ENCODE measurements around the gene GPR84.
"Not testable (repeated sequence)": the region's sequence is repeated elsewhere in the genome, so short reads cannot be mapped to it uniquely, and the experiment has no call there.

GPR84 gene

GRCh38 chr12:54356228-54356627 is 8.1 kb downstream of the GPR84 start:
- DNase-seq (ENCODE audit: low read depth in 3 of 3), result no peak

GRCh38 chr12:54355104-54355815 is 9.0 kb downstream of the GPR84 start:
- DNase-seq (ENCODE audit: low read depth in 3 of 3), result no peak

DNA sequence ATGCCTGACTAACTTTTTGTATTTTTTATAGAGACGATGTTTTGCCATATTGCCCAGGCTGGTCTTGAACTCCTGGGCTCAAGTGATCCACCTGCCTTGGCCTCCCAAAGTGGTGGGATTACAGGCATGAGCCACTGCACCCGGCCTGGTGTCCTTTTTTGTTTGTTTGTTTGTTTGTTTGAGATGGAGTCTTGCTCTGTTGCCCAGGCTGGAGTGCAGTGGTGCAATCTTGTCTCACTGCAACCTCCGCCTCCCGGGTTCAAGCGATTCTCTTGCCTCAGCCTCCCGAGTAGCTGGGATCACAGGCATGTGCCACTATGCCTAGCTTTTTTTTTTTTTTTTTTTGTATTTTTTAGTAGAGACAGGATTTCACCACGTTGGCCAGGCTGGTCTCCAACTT is 10.0 kb downstream of the GPR84 start:
- not testable (repeated sequence) for DNase-seq (ENCODE audit: low read depth in 3 of 3)

- DNase-seq (ENCODE audit: low read depth in 3 of 3), result no peak
These were observed 11.1 kb downstream of the GPR84 start for GRCh38 chr12:54352891-54353874.

- peak in 2 of 3 experiments; percentile 27 to 29 for DNase-seq (ENCODE audit: low read depth in 3 of 3)
These were observed 12.2 kb downstream of the GPR84 start for GRCh38 chr12:54352022-54352531.

DNA sequence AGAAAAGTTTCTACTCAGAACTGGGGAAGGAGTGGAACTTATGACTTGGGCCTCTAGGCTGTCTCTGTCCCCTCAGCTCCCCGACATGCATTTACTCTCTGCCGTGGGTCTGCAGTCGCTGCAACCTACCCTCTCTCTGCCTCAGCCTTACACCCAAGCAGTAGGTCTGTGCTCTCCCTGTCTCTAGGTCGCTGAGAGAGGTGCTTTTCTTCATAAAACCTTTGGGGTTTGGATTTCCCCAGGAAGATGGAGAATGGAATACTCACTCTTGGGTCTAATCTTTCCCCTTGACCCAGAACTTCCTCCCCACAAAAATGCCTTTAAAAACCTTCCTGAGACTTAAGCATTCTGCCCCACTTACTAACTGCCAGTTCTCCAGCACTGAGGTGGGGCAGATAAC is 12.9 kb downstream of the GPR84 start:
- DNase-seq (ENCODE audit: low read depth in 3 of 3), result no peak

DNA sequence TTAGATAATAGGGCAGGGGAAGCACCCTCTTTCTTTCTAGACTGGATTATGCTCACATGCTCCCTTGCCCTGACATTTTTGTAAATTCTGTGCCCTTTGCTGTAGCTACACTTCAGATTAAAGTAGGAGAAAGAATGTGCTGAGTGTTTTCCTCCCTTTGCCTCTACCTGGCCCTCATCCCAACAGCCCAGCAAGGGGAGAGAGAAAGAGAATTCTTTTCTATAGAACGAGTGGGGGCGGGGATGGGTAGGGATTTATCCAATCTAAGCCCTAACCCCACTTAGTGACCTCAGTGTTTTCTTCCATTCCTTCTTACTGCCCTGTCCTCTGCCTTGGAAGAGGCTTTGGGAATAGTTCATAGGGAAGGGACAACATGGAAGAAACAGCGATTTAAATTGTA is 13.5 kb downstream of the GPR84 start:
- DNase-seq (ENCODE audit: low read depth in 3 of 3), result no peak

DNA sequence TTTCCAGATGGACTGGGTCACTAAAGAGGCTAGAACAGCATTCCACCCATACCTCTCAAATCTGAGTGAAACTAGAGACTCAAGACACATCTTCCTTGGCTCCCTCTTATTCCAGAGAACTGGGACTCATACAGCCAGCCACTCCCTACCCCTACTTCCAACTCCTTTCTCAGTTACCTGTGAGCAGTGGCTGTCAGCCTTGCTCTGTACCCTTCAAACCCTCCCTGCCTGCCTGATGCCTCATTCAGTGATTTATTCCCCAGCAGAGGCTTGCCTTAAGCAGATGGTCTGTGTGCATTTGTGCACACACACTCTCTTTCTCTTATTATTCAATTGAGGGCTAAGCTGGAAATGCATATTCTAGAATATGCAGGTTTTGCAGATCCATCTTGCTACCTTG is 14.6 kb downstream of the GPR84 start:
- DNase-seq (ENCODE audit: low read depth in 3 of 3), result no peak

DNA sequence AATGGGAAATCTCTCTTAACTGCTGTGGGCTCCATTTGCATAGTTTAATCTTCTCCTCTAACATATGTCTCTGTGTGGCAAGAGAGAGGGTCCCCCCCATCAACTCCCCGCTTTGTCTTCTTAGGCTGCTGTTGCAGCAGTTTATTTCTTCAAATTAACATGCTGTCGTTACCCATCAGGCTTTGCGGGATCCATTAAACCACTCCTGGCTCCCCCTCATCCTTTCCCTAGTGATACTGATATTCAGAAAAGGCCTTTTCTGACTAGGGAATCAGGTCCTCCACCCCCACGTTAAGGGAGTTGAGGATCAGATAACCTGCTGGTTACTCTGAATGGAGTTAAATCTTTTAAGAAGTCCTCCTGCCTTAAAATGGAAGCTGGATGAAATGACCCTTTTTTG is 15.2 kb downstream of the GPR84 start:
- DNase-seq (ENCODE audit: low read depth in 3 of 3), result no peak

DNA sequence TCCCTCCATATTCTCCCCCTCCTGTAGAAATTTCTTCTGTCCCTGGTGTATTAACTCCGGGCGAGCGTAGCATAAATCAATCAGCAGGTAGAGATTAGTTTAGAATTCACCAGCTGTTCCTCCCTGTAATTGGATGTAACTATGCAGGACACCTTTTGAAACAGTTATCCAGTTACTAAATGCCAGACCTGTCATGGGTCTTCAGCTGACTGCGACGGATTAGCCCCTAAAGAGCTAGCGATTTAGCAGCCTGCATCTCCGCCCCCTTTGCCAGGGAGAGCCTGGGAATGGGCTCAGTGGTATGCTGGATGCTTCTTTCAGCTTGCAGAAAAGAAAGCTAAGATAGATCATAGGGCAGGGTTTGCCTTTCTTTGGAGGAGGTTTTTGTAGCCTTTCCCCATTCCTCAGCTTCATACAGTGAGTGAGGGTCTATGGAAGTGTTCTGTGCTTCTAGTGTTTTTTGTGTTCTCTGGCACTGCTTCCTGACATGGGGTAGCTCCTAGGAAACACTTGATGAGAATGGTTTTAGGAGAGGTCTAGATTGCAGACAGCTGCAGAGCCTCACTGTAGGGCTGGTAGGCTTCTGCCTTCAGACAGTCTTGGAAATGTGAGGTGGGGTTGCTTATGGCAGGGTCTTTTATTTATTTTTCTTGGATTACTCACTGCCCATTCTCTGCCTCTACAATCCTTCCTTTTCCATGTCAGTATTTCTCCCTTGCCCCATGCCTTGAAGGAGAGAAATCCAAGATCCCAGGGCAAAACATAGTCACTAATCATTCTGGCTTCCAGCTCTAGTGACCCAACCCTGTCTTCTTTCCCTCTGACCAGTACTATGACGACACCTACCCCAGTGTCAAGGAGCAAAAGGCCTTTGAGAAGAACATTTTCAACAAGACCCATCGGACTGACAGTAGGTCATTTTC is 22.6 kb downstream of the GPR84 start:
- DNase-seq (ENCODE audit: low read depth in 3 of 3), result no peak

GRCh38 chr12:54340846-54341245 is 23.4 kb downstream of the GPR84 start:
- no peak for DNase-seq (ENCODE audit: low read depth in 3 of 3)

DNA sequence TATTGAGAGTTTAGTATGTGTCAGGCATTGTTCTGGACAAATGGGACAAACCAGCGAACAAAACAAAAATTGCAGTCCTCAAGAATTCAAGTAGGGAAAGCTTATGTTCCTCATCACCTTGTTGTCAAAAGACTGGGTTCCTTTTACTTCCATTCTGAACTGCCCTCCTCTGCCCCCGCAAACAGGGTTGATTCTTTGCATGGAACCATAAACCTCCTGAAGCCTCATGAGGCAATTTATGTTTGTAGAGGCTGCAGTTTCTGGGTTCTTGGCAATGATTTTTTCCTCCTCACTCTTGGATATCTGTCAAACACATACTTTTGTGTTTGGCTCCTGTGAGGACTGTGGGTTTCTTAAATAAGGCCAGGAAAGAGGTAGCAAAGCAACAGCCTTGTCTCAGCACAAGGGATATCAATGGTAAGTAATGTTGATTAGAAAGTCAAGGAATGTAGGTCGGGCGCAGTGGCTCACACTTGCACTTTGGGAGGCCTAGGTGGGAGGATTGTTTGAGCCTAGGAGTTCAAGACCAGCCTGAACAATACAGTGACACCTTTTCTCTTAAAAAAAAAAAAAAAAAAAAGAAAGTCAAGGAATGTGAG is 25.5 kb downstream of the GPR84 start:
- no peak for DNase-seq (ENCODE audit: low read depth in 3 of 3)

- DNase-seq (ENCODE audit: low read depth in 3 of 3), result no peak
These were observed 26.2 kb downstream of the GPR84 start for GRCh38 chr12:54337854-54338650.

GRCh38 chr12:54337280-54337842 is 26.9 kb downstream of the GPR84 start:
- DNase-seq (ENCODE audit: low read depth in 3 of 3), result no peak

DNA sequence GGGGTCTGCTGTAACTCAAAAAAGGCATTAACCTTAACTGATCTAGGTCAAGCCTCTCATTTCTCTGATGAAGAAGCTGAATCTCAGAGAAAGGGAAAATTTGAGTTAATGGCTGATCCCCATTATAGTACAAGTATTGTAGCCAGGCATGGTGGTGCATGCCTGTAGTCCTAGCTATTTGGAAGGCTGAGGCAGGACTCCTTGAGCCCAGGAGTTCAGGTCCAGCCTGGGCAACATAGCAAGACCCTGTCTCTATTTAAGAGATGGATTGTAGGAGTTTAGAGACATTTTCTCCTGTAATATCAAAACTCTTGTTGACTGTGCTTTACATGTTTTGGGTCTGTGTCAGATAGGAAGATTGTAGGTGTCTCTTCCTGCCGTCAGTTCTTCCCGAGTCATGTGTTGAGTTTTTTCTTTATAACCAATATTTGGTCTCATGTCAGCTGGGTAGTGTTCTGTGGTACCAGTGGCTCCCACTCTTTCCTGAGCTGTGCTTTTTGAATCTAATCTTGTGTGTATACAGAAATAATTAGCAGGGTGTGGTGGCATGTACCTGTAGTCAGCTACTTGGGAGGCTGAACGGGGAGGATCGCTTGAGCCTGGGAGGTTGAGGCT is 30.8 kb downstream of the GPR84 start:
- DNase-seq (ENCODE audit: low read depth in 3 of 3), result no peak

DNA sequence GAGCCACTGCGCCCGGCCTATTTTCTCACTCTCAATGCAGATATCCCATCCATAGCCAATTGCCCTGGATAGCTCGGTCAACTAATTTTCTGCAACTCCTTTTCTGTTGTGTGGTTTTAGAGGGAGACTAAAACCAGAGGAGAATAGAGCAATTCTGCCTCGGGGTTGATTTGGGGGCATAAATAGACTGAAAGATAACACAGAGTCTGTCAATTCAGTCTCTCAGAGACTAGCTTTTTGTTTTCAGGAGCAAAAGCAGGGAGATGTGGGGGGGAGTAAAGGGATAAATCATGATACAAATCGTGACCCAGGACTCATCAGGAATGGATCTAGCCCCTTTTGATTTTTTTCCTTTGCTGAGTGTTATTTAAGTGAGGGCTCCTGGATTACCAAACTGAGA is 32.8 kb downstream of the GPR84 start:
- no peak for DNase-seq (ENCODE audit: low read depth in 3 of 3)

DNA sequence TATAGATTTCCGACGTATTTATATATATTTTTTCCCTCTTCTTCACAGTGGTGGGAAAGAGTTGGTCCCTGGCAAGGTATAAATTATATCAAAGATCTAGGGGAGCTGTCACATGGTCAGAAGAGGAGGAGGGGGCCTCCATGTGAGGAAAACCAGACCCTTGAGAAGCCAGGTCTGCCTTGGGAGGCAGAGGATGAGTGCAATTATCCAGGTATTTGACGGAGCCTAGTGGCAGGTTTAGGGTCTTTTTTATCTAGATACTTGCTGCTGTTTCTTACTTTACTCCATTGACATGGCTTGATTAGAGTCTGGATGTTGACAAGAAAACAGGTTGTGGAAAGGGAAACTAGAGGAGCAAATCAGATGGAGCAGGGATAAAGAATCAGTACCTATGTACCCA is 33.8 kb downstream of the GPR84 start:
- DNase-seq (ENCODE audit: low read depth in 3 of 3), result no peak

- no peak for DNase-seq (ENCODE audit: low read depth in 3 of 3)
These were observed 34.5 kb downstream of the GPR84 start for GRCh38 chr12:54329759-54330158.

DNA sequence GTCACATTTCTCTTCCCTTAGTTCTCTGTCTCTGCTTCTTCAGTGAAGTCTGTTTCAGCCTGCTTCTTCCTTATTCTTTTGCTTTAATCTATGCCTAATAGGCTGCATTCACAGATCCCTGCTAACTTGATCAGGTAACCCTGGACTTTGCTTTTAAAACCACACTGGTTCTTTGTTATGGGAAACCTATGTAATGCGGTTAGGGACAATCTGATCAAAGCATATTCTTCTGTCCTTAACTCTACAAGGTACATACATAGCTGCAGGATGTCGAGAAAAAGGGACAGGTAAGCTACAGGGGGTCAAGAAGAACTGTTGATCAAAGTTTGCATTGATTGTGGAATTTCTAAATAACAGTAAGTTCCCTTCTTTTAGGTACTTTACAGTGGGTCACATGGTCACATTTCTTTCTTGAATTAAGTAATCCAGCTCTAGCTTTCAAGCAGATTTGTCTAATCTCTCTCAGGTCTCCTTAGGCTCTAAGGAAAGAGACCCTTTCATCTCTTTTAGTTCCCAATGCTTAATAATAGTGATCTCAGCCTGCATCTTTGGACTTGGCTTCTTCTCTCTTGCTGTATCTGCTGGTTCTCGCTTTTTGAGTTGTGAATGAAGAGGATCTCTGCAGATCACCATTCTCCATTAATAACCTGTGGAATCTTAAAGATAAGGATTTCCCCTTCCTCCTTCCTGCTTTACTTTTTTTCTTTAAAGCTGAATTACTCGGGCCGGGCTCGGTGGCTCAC is 35.5 kb downstream of the GPR84 start:
- DNase-seq (ENCODE audit: low read depth in 3 of 3), result no peak
